NOMO-1 treated with dmso at 0.1 percent for 144 hours (cell line): ENCODE measurements around the gene ILKAP.

Source experiments
- DNase-seq: peaks from one replicate; lab custom pipeline; 2025; ENCODE audit not compliant: unreplicated experiment; lab: John Stamatoyannopoulos, UW

ILKAP gene

GRCh38 chr2:238166391-238167343, 36.8 kb downstream of the ILKAP start:
- no peak for DNase-seq

DNA sequence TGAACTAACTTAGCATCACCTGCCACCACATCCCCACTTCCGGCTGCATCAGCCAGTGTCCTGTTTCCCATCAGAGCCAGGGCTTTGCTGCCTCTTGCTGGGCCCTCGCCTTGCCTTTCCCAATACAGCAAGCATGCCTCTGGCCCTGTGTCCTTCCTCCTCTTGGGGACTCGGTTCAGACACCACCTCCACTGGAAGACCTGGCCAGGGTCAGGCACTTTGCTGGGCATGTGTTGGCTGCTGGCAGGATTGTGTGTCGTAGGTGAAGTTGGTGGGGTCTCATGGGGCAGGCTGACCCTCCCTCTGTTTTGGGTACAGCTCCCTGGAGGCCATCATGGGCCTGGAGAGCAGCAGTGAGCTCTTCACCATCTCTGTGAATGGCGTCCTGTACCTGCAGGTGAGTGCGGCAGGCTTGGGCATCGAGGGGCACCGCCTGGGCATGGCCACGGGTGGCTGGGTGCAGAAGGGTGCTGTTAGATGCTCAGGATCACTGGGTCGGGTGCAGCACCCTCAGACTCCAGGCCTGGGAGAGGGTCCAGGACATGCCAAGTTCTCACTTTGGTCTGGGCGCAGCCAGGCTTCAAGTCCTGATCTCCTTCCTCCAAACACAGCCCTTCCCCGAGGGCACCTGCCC, 38.1 kb downstream of the ILKAP start:
- DNase-seq = no peak

DNA sequence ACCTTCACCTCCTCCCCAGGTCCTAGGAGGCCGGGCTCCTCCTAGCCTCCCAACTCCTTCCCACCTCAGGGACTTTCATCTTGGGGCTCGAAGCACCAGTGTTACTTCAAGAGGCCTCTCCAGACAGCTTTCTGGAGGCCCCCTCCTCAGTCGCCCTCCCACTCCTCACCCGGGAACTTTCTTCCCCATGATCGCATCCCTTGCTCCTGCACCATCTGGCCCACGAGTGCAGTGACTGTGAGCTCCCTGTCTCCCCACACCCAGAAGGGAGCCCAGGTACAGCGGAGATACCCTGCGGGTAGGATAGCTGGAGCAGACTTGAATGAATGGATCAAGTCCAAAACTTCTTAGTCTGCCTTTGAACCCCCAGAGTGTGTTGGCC, 38.6 kb downstream of the ILKAP start:
- no peak for DNase-seq

DNA sequence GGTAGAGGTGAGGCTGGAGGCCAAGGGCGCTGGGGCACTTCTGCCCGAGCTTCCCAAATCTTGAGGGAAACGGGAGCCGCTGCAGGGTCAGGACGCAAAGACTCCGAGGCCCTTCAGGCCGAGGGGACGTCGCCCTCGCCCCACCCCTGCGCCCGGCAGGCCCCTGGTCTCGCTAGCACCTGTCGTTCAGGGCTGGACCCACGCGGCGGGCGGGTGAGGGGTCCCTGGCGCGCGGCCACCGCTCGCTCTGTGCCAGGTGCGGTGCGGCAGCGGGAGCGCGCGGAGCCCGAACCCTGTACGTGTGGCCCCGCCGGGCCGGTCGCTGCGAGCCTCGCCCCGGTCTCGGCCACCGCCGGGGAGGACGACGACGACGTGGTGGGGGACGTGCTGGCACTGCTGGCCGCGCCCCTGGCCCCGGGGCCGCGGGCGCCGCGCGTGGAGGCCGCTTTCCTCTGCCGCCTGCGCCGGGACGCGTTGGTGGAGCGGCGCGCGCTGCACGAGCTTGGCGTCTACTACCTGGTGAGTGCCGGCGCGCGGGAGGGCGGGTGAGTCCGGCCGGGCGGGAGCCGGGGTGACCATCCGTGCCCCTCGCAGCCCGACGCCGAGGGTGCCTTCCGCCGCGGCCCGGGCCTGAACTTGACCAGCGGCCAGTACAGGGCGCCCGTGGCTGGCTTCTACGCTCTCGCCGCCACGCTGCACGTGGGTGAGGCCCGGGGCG, 39.9 kb downstream of the ILKAP start:
- DNase-seq = no peak

DNA sequence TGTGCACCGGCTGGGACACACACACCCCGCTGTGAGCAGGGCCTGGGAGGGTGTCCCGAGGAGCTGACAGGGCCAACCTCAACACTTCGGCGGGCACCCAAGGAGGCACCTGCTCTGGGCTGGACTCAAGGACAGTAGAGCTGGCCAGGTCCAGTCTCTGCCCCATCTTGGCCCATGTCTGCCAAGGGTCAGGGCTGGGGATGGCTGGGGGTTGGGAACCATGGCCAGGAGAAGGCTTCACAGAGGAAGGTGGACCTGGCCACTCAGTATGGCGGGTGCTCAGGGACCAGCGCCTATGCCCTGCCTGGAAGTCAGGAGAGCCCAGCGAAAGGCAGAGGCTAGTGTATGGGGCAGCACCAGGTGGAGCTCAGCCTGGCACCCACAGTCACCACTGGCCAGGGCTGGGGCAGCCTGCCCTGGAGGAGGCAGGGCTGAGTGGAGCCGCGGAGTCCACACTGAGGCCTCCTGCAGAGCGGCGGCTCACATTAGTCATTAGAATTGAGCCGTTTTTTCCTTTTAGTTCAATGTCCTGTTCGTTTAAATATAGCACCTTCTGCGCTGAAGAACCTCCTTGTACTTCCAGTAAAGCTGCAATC, 40.6 kb downstream of the ILKAP start:
- DNase-seq = no peak

GRCh38 chr2:238162251-238162845, 41.1 kb downstream of the ILKAP start:
- no peak for DNase-seq

DNA sequence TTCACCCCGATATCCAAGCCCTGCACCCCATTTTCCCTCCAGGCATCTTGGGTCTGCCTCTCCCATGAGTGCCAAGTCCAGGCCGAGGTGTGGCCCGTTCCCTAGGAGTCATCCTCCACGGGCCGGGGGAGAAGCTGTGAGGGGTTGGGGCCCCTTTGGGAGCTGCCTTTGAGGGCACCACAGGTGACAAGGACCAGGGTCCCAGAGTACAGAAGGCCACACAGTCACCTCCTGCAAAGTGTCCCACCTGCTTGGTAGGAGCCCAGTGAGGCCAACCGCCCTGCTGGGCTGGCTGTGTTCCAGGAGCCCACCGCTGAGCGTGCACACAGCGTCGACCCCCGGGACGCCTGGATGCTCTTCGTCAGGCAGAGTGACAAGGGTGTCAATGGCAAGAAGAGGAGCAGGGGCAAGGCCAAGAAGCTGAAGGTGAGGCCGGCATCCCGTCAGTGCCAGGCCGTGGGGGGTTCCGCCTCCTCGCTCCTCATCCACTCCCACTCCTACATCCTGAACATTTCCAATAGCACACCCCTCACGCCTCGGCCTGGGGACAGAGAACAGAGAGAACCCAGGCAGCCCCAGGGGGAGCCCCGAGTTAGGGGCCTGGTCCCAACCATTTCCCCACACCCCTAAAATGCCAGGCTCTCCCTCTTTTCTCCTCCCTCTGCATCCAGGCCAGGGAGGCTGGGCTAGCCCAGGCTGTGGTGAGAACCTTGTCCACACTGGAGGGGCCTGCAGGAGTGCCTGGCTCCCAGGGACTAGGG, 42.0 kb downstream of the ILKAP start:
- DNase-seq = no peak

DNA sequence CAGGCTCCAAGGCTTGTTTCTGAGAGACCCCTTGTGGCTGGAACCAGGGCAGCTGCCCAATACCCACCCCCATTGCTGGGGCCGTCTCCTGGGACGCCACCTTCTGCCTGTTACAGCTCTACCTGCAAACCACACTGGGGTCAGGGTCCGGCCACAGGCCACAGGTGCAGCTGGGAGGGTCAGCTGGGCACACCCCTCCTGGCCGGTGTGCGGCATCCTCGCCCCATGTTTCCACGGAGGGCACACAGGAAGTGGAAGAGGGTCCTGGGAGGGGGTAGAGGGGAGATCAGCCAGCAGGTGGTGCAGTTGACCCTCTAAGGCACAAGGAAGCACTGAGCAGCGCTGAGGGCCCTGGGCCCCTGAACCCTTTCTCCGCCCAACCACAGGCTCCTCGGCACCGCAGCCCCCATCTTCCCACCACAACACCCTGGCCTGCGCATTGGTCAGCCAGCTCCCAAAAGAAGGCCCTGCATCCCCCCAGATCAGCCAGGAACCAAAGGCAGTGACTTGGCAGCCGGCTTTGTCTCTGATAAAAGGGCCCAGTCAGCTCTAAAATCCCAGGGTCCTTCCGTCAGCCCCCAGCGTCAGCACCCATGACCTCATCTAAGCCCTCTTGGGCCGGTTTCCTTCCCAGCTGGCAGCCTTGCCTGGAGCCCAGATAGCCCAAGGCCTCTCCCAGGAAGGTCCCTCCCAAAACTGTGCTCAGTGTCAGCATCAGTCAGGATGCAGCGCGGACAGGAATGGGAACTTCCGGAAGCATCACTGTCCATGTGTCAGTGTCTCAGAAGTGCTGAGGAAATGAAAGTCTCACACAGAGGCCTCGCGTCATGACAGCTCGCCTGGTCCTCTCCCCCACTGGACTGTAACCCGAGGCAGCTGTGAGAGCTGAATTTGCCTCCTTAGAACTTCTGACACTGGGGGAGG, 43.0 kb downstream of the ILKAP start:
- DNase-seq = no peak

DNA sequence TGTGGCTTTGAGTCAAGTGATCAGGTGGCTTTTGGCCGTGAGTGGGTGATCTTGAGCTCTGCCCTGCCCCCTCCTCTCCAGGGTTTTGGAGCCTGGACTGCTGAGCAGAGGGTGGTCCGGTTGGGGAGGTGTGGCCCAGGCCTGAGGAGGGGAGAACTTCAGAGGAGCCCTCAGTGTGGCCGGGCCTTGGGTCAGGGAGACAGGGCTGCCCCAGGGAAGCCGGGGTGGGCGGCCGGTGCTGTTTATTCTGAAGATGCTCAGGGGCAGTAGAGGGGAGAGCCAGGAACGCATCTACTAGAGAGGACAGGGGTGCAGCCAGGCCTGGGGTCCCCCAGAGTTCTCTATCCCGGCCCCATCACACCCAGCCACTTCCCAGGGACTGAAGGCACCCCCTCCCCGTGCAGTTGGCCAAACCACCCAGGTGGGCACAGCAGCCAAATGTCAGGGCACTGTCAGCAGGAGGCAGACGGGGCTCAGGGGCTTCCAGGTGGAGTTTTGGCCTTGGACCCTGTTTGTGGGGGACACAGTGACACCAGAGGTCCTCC, 43.8 kb downstream of the ILKAP start:
- DNase-seq = no peak

GRCh38 chr2:238159071-238159539, 44.4 kb downstream of the ILKAP start:
- DNase-seq = no peak

DNA sequence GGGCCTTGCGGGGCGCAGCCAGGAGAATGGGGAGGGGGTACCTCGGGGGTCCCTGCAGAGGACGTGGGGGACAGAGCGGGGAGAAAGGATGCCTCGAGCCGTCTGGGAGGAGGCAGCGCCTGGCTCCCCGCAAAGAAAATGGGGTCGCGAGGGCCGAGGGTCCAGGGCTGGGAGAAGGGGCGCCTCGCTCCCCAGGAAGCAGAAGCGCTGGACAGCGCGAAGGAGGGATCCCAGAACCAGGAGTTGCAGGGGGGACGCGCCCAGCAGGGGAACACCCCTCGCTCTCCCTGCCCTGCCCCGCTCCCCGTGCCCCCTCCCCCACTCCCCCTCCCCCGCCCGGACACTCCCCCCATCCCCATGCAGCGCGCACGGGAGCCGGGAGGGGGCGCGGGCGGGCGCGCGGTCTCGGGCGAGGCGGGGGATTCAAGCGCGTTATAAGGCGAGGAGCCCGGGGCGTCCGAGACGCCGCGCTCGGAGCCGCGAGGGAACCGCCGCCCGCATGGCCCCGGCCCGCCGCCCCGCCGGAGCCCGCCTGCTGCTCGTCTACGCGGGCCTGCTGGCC, 44.9 kb downstream of the ILKAP start, which contains the start of gene ERFE:
TSS of gene ERFE (plus strand) at position 462 of the 562 bp plus-strand sequence. CDS start at position 500, 38 bp downstream.
- peak; percentile 10 for DNase-seq

- no peak for DNase-seq
Measured at GRCh38 chr2:238158018-238158508, 45.4 kb downstream of the ILKAP start.

- DNase-seq = no peak
Measured at GRCh38 chr2:238157506-238158017, 45.9 kb downstream of the ILKAP start.

DNA sequence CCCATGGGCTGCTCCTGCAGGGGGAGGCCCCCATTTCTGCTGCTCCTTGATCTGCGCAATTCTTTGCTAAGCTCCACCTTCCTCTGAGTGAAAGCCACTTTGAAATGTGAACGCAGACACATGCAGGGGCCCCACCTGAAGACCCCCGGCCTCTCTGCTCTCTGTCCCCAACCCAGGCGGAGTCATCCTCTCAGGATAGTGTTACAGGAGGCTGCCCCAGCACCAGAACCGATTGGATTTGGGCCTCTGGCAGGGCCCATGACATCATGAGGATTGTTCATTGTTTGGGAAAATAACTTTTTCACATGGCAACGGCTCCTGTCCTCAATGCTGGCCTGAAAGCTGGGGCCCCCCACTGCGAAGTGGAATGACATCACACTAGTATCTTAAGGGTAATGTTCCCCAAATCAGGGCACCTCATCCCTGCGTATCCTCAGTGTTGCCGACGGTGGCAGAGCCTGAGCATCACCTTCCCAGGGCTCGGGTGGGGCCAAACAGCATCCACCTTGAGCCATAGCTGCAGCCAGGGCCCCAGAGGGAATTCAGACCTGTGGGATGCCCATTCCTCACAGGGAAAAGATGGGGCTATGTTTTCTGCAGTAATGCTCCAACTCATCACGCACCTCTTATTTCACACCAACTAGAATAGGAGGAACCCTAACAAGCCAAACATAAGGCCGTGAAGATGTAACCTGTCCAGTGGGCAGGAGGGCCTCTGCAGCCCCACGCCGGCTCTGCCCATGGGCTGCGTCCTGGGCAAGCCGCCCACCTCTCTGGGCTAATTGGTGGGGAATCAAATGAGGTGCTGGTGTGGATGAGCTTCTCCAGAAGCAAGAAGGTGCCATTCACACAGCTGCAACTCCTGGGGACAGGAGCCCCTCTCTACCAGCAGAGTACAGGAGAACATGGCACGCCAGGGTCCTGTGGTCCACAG, 47.5 kb downstream of the ILKAP start:
- DNase-seq = no peak

DNA sequence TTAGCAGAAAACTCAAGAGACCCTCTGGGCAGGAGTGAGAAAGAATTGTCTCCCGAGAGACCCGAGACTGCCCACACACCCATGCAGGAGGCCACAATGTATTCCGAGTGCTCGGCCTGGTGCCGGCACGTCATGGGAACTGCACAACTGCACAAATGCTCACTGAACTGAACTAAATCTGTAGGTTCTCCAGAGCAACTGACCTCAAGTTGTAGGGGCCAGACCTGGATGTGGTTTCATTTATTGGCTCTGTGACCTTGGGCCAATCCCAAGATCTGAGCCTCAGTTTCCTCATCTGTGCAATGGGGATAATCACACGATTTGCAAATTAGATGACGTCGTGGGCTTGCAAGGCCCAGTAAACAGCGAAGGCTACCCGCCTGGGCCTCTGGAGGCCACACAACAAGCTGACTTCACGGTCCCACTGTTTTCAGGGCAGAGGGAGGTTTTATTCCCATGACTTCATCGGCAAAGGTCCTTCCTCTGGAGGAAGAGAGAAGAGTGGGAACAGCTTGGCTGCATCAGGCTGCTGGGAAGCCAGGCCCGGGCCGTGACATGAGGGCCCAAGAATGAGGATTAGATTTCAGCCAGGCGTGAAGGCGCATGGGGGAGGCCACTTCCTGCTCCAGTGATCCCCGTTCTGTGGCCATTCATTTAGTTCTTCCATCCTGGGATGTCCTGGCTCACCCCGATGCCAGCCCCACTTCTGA, 48.3 kb downstream of the ILKAP start:
- no peak for DNase-seq

DNA sequence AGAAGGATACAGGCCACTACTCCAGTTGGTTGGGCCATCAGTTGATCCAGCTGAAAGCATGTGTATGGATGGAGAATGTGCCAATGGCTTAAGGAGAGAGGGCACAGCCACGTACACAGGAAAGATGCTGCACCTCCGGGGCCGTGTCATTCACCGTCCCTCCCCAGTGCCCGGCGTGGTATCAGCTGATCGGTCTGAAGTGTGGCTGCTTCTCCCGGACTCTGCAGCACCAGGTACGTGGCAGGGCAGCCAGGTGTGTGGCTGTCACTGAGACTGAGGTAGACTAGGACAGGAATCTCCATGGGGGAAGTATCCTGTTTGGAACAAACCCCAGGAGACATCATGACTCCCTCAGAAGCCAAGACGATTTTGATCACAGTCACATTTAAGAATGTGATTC, 48.9 kb downstream of the ILKAP start:
- no peak for DNase-seq
